Mucosa of stomach (tissue), 1 donor: ENCODE measurements around the gene ACADS.

Experiments
- H3K27me3 ChIP-seq: one replicate; pipeline ENCODE4 v1.7.0; 2013; ENCODE audit warnings: mild to moderate bottlenecking, low read length; ENCODE audit not compliant: control insufficient read depth, insufficient read depth
- H3K36me3 ChIP-seq: one replicate; pipeline ENCODE4 v1.7.0; 2013; ENCODE audit warnings: low read length; ENCODE audit not compliant: control insufficient read depth, insufficient read depth
- H3K4me1 ChIP-seq: one replicate; pipeline ENCODE4 v1.7.0; 2013; ENCODE audit warnings: mild to moderate bottlenecking, low read length; ENCODE audit not compliant: control insufficient read depth, insufficient read depth
- H3K4me3 ChIP-seq: one replicate; pipeline ENCODE4 v1.7.0; 2013; ENCODE audit warnings: low read length
- H3K9ac ChIP-seq: one replicate; pipeline ENCODE4 v1.7.0; 2013; ENCODE audit warnings: mild to moderate bottlenecking, low read length, moderate library complexity
- H3K9me3 ChIP-seq: one replicate; pipeline ENCODE4 v1.7.0; 2013; ENCODE audit warnings: mild to moderate bottlenecking, low read length, moderate library complexity; ENCODE audit not compliant: control insufficient read depth
- donor health status: Pancreatic carcinoma.

Gene ACADS

DNA sequence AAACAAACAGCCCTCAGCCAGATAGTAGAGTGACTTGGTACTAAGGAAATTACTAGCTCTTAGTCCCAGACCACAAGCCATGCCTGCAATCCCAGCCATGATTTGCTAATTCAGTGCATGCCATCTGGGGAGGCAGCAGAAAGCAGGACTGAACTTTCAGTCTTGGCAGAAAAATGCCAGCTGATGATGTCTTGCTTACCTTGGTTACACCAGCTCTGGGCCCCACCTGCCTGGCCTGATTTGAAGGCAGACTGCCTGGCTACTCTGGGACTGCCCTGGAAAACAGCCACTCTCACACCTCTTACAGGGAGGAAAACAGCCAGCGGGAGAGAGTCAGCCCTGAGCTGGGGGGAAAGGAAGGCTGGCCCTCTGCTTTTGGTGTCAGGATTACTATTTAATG, 20.0 kb upstream of the ACADS start:
- Histone ChIP-seq H3K9ac (no peak overlapping the region), H3K36me3 (no peaks in the 10 kb centered on the region), H3K9me3 (no peaks in the 10 kb centered on the region), H3K27me3 (no peaks in the 10 kb centered on the region), H3K4me3 (no peak overlapping the region), H3K4me1 (peaks cover 5% of the 10 kb centered on the region)

GRCh38 chr12:120706029-120706428, 19.6 kb upstream of the ACADS start:
- Histone ChIP-seq H3K36me3 (no peaks in the 10 kb centered on the region), H3K9ac (no peak overlapping the region), H3K9me3 (no peaks in the 10 kb centered on the region), H3K4me3 (no peak overlapping the region), H3K4me1 (peaks cover 6% of the 10 kb centered on the region), H3K27me3 (no peaks in the 10 kb centered on the region)

DNA sequence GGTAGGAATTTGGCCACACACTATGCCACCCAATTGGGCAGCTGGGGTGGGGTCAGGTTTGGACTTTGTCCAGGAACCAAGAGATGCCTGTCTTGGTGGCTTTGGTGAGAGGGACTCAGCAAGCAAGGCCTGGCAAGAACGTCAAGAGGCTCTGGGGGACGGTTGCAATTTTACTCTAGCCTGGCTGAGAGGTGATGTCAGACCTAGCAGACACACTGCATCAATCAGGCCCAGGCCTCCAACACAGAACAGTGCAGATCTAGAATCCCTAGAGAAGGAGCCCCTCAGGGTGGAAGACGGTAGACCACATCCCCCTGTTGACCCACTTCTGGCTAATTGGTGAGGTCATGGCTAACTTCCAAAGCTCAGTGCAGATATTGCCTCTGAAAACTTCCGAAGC, 17.0 kb upstream of the ACADS start:
- no peaks in the 10 kb centered on the region for H3K27me3 ChIP-seq
- H3K36me3 ChIP-seq, result no peaks in the 10 kb centered on the region
- no peak overlapping the region for H3K4me3 ChIP-seq
- peaks cover 14% of the 10 kb centered on the region for H3K4me1 ChIP-seq
- H3K9me3 ChIP-seq, result no peaks in the 10 kb centered on the region
- no peak overlapping the region for H3K9ac ChIP-seq

DNA sequence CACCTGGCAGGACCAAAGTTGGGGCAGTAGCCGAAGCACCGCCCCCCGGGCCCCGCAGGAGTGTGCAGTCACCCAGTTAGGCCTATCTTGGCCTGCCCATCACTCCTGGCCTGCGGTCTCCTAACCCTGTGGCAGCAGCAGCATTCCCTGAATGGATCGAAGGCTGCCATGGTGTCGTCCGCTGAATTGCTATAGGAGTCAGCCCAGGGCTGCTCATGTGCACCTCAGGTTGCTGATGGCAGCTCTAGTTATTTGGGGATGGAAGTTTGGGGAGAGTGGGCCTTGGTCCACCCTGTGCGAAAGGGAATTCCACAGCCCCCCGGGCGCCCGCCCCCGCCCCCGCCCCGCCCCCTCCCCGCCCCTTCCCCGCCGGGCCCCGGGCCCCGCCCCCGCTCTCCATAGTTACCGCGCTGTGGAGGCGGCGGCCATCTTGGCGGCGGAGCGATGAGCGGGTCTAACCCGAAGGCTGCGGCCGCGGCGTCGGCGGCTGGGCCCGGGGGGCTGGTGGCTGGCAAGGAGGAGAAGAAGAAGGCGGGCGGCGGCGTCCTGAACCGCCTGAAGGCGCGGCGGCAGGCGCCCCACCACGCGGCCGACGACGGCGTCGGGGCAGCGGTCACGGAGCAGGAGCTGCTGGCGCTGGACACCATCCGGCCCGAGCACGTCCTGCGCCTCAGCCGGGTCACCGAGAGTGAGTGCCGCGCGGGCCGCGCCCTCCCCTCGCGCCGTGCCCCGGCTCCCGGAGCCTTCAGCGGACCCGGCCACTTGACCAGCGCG, 15.4 kb upstream of the ACADS start, which contains the start of gene UNC119B:
Gene UNC119B, plus strand, starts transcription at position 428 of the 774 bp plus-strand sequence. Its CDS starts 17 bp downstream, at position 445.
- Histone ChIP-seq H3K36me3 (no peaks in the 10 kb centered on the region), H3K27me3 (no peaks in the 10 kb centered on the region), H3K9me3 (no peaks in the 10 kb centered on the region), H3K4me1 (peaks cover 14% of the 10 kb centered on the region), H3K4me3 (peak within 1 kb of the TSS; percentile 57), H3K9ac (peak within 1 kb of the TSS; percentile 80)

DNA sequence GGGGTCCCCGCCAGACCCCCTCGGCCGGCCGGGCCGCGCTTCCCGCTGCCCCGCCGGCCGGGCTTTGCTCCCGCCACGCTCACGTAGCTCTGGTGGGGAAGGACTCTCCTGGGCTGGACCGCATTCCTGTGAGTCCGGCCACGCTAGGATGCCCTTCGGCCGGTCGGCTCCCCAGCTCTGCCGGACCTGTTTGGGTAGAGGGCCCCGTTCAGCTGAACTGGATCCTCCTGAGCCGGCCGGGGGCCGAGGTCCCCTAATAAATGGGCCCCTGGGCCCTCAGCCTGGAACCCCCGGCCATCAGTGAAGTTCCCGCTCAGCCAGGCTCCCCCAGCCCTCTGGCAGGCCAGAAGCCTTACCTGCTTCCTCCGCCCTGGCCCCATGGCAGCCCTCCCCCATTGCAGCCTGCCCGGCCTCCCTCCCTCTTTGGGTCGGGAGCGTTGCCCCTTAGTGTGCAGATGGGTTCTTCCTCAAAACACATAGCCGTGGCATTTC, 14.8 kb upstream of the ACADS start:
- Histone ChIP-seq H3K4me3 (peak overlapping the region; percentile 57), H3K27me3 (no peaks in the 10 kb centered on the region)

DNA sequence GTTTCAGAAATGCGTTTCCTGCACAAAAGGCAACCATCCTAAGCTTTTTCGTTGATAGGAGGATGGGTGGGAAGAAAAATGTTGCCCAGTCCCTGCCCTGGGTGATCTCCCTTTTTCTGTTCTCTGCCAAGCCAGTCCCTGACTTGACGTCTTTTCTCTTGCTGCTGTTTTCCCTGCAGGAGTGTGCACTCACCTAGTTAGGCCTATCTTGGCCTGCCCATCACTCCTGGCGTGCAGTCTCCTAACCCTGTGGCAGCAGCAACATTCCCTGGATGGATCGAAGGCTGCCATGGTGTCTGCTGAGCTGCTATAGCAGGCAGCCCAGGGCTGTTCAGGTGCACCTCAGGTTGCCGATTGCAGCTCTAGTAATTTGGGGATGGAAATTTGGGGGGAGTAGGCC, 14.2 kb upstream of the ACADS start:
- Histone ChIP-seq H3K4me1 (peaks cover 14% of the 10 kb centered on the region), H3K36me3 (no peaks in the 10 kb centered on the region), H3K27me3 (no peaks in the 10 kb centered on the region), H3K9me3 (no peaks in the 10 kb centered on the region), H3K9ac (peak overlapping the region; percentile 80), H3K4me3 (peak overlapping the region; percentile 57)

More for the DNA sequence above, 14.8 kb upstream of the ACADS start:
- peak overlapping the region; percentile 80 for H3K9ac ChIP-seq
- no peaks in the 10 kb centered on the region for H3K36me3 ChIP-seq
- H3K9me3 ChIP-seq, result no peaks in the 10 kb centered on the region
- H3K4me1 ChIP-seq, result peaks cover 14% of the 10 kb centered on the region

- Histone ChIP-seq H3K9ac (no peak overlapping the region), H3K27me3 (no peaks in the 10 kb centered on the region), H3K4me1 (peaks cover 14% of the 10 kb centered on the region), H3K36me3 (peaks cover 6% of the 10 kb centered on the region), H3K9me3 (no peaks in the 10 kb centered on the region), H3K4me3 (no peak overlapping the region)
These were observed 13.0 kb upstream of the ACADS start for GRCh38 chr12:120712610-120713009.

GRCh38 chr12:120713861-120714482, 11.7 kb upstream of the ACADS start:
- Histone ChIP-seq H3K4me1 (peaks cover 19% of the 10 kb centered on the region), H3K4me3 (no peak overlapping the region), H3K9me3 (no peaks in the 10 kb centered on the region), H3K36me3 (peaks cover 12% of the 10 kb centered on the region), H3K9ac (no peak overlapping the region), H3K27me3 (no peaks in the 10 kb centered on the region)

GRCh38 chr12:120718055-120718454, 7.6 kb upstream of the ACADS start:
- no peak overlapping the region for H3K9ac ChIP-seq
- H3K36me3 ChIP-seq, result peaks cover 23% of the 10 kb centered on the region
- H3K9me3 ChIP-seq, result no peaks in the 10 kb centered on the region
- H3K27me3 ChIP-seq, result no peaks in the 10 kb centered on the region
- H3K4me3 ChIP-seq, result no peak overlapping the region
- H3K4me1 ChIP-seq, result peaks cover 20% of the 10 kb centered on the region

DNA sequence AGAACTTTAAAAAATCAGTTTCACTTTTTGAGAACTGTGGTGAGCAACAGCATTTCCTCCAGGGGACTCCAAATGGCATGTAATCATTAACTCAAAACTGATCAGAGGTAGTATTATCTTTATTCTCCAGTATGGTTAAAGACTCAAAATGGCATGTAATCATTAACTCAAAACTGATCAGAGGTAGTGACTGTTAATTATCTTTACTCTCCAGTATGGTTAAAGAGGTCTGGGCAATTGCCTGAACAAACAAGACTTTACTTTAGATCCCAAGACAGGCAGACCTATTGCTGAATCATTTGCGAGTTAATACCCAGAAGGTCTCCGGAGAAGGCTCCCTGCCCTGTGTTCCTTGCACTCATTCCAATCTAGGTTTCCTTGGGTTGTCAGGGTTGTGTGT, 6.6 kb upstream of the ACADS start:
- H3K36me3 ChIP-seq, result peaks cover 23% of the 10 kb centered on the region
- no peak overlapping the region for H3K9ac ChIP-seq

GRCh38 chr12:120719496-120720233, 6.0 kb upstream of the ACADS start:
- peaks cover 20% of the 10 kb centered on the region for H3K4me1 ChIP-seq
- no peak overlapping the region for H3K9ac ChIP-seq
- no peaks in the 10 kb centered on the region for H3K27me3 ChIP-seq
- H3K36me3 ChIP-seq, result peaks cover 23% of the 10 kb centered on the region
- no peaks in the 10 kb centered on the region for H3K9me3 ChIP-seq
- no peak overlapping the region for H3K4me3 ChIP-seq

More for the DNA sequence above, 6.6 kb upstream of the ACADS start:
- Histone ChIP-seq H3K4me3 (no peak overlapping the region), H3K9me3 (no peaks in the 10 kb centered on the region), H3K27me3 (no peaks in the 10 kb centered on the region), H3K4me1 (peaks cover 20% of the 10 kb centered on the region)
